Neural progenitor cell (in vitro differentiated cells): ENCODE results near the gene DNAJB8. TPM values are rescaled to one million over a fixed set of nuclear protein-coding genes. Genes with fewer than 3 reads are reported as not detected.

Experiments
- DNase-seq: peaks from one replicate; pipeline ENCODE4 v3.0.0-alpha.2; 2016; ENCODE audit warnings: low spot score
- H2AFZ ChIP-seq: fragments of 200-600 bp; sonication (generic); replicated peaks from 2 replicates; pipeline ENCODE4 v1.6.1; 2016; ENCODE audit warnings: antibody characterized with exemption
- H3F3A ChIP-seq: fragments of 200-600 bp; sonication (generic); 2 replicates; pipeline ENCODE4 v1.6.1; 2016; ENCODE audit warnings: antibody characterized with exemption, low read depth
- H3K27ac ChIP-seq: fragments of 200-600 bp; sonication (generic); 2 replicates; pipeline ENCODE4 v1.5.1; 2016; ENCODE audit warnings: mild to moderate bottlenecking
- H3K27me3 ChIP-seq: fragments of 200-600 bp; sonication (generic); 2 replicates; pipeline ENCODE4 v1.6.1; 2016; ENCODE audit warnings: mild to moderate bottlenecking, moderate library complexity
- H3K36me3 ChIP-seq: fragments of 200-600 bp; sonication (generic); 2 replicates; pipeline ENCODE4 v1.5.1; 2016
- H3K4me1 ChIP-seq: fragments of 200-600 bp; sonication (generic); 2 replicates; pipeline ENCODE4 v1.6.1; 2016; ENCODE audit warnings: mixed run types
- H3K4me2 ChIP-seq: fragments of 200-600 bp; sonication (generic); 2 replicates; pipeline ENCODE4 v1.6.1; 2016
- H3K4me3 ChIP-seq: fragments of 200-600 bp; sonication (generic); 2 replicates; pipeline ENCODE4 v1.5.1; 2016
- H3K79me2 ChIP-seq: fragments of 200-600 bp; sonication (generic); 2 replicates; pipeline ENCODE4 v1.6.1; 2016; ENCODE audit warnings: low read depth
- H3K9ac ChIP-seq: fragments of 200-600 bp; sonication (generic); 2 replicates; pipeline ENCODE4 v1.6.1; 2016
- H3K9me3 ChIP-seq: fragments of 200-600 bp; sonication (generic); 2 replicates; pipeline ENCODE4 v1.5.1; 2016; ENCODE audit warnings: low read depth
- H4K20me1 ChIP-seq: fragments of 200-600 bp; sonication (generic); 2 replicates; pipeline ENCODE4 v1.6.1; 2016; ENCODE audit warnings: low read depth
- H3K27ac Mint-ChIP-seq: 3 replicates; pipeline ENCODE4 v1.8.0; 2021; ENCODE audit warnings: mixed read lengths
- H3K27me3 Mint-ChIP-seq: 2 replicates; pipeline ENCODE4 v1.8.0; 2022; ENCODE audit warnings: low read depth, mild to moderate bottlenecking, inconsistent platforms, moderate library complexity, mixed read lengths; ENCODE audit not compliant: insufficient read depth
- H3K36me3 Mint-ChIP-seq: 3 replicates; pipeline ENCODE4 v1.8.0; 2021; ENCODE audit warnings: mixed read lengths
- H3K4me1 Mint-ChIP-seq: 3 replicates; pipeline ENCODE4 v1.8.0; 2021; ENCODE audit warnings: mixed read lengths
- H3K4me3 Mint-ChIP-seq: 3 replicates; pipeline ENCODE4 v1.8.0; 2021; ENCODE audit warnings: mild to moderate bottlenecking, moderate library complexity, mixed read lengths
- H3K9me3 Mint-ChIP-seq: 3 replicates; pipeline ENCODE4 v1.8.0; 2020; ENCODE audit warnings: mixed read lengths
- CTCF ChIP-seq: fragments of 200-600 bp; sonication (generic); IDR thresholded peaks from 2 replicates; pipeline ENCODE4 v1.5.1; 2017; ENCODE audit warnings: antibody characterized with exemption, mild to moderate bottlenecking
- EZH2 ChIP-seq: fragments of 200-600 bp; sonication (generic); IDR thresholded peaks from 2 replicates; pipeline ENCODE4 v1.6.1; 2017; ENCODE audit warnings: antibody characterized with exemption, mild to moderate bottlenecking, moderate library complexity
- EZH2phosphoT487 ChIP-seq: fragments of 200-600 bp; sonication (generic); IDR thresholded peaks from 2 replicates; pipeline ENCODE4 v1.6.1; 2017; ENCODE audit warnings: antibody characterized with exemption
- total RNA-seq: library from RNA; depleted of rRNA; stranded (reverse); fragments of >200 nt; gene quantifications from 2 replicates; pipeline ENCODE4 v1.2.3, GENCODE V29; 2015; ENCODE audit warnings: low replicate concordance

DNAJB8 gene
- total RNA-seq, 1 donor from 2014 or later = not detected

GRCh38 chr3:128415773-128416577 lies 50.7 kb downstream of the DNAJB8 start:
- H3K4me1 ChIP-seq = peaks cover 18% of the 10 kb centered on the region
- Mint-ChIP-seq H3K27ac (no peak overlapping the region), H3K36me3 (peaks cover 4% of the 10 kb centered on the region), H3K9me3 (no peaks in the 10 kb centered on the region), H3K4me1 (peaks cover 19% of the 10 kb centered on the region), H3K4me3 (no peak overlapping the region), H3K27me3 (peaks cover 8% of the 10 kb centered on the region)
- TF ChIP-seq EZH2 = no peak
- no peak for TF ChIP-seq EZH2phosphoT487
- no peaks in the 10 kb centered on the region for H3K9me3 ChIP-seq
- no peaks in the 10 kb centered on the region for H4K20me1 ChIP-seq
- no peak overlapping the region for H3K4me2 ChIP-seq
- H3K9ac ChIP-seq = no peak overlapping the region
- no peaks in the 10 kb centered on the region for H3K27me3 ChIP-seq
- H2AFZ ChIP-seq = no peak overlapping the region
- H3K4me3 ChIP-seq = no peak overlapping the region
- H3F3A ChIP-seq = peaks cover 12% of the 10 kb centered on the region
- no peaks in the 10 kb centered on the region for H3K79me2 ChIP-seq
- no peaks in the 10 kb centered on the region for H3K36me3 ChIP-seq
- no peak for DNase-seq
- H3K27ac ChIP-seq = no peak overlapping the region

GRCh38 chr3:128415200-128415772 lies 51.4 kb downstream of the DNAJB8 start:
- H3K9me3 Mint-ChIP-seq = no peaks in the 10 kb centered on the region
- Histone ChIP-seq H3K4me2 (no peak overlapping the region), H3K27me3 (no peaks in the 10 kb centered on the region), H4K20me1 (no peaks in the 10 kb centered on the region), H3K9me3 (no peaks in the 10 kb centered on the region), H2AFZ (no peak overlapping the region), H3K4me3 (no peak overlapping the region), H3K9ac (no peak overlapping the region), H3K4me1 (peaks cover 18% of the 10 kb centered on the region), H3K36me3 (no peaks in the 10 kb centered on the region), H3F3A (peaks cover 12% of the 10 kb centered on the region), H3K27ac (no peak overlapping the region), H3K79me2 (no peaks in the 10 kb centered on the region)
- no peak overlapping the region for H3K4me3 Mint-ChIP-seq
- peaks cover 8% of the 10 kb centered on the region for H3K27me3 Mint-ChIP-seq
- no peak for DNase-seq
- H3K36me3 Mint-ChIP-seq = peaks cover 4% of the 10 kb centered on the region
- no peak for TF ChIP-seq EZH2
- no peak for TF ChIP-seq CTCF
- TF ChIP-seq EZH2phosphoT487 = no peak
- no peak overlapping the region for H3K27ac Mint-ChIP-seq
- peaks cover 19% of the 10 kb centered on the region for H3K4me1 Mint-ChIP-seq

- Mint-ChIP-seq H3K27ac (no peak overlapping the region), H3K36me3 (no peaks in the 10 kb centered on the region), H3K9me3 (no peaks in the 10 kb centered on the region), H3K4me3 (no peak overlapping the region), H3K27me3 (peaks cover 3% of the 10 kb centered on the region), H3K4me1 (peaks cover 21% of the 10 kb centered on the region)
- Histone ChIP-seq H2AFZ (peak overlapping the region; percentile 12), H3K79me2 (no peaks in the 10 kb centered on the region), H3K9ac (no peak overlapping the region), H3K9me3 (no peaks in the 10 kb centered on the region), H3K4me1 (peaks cover 18% of the 10 kb centered on the region), H3K27ac (no peak overlapping the region), H4K20me1 (no peaks in the 10 kb centered on the region), H3F3A (peaks cover 12% of the 10 kb centered on the region), H3K27me3 (no peaks in the 10 kb centered on the region), H3K4me2 (peak overlapping the region; percentile 48), H3K36me3 (no peaks in the 10 kb centered on the region), H3K4me3 (no peak overlapping the region)
- DNase-seq = no peak
- TF ChIP-seq EZH2phosphoT487 = no peak
Measured at GRCh38 chr3:128413413-128414205, 53.1 kb downstream of the DNAJB8 start.

GRCh38 chr3:128413003-128413370 lies 53.7 kb downstream of the DNAJB8 start:
- no peak for TF ChIP-seq CTCF
- no peak overlapping the region for H3K4me3 ChIP-seq
- H3K27me3 Mint-ChIP-seq = peaks cover 3% of the 10 kb centered on the region
- H3K9ac ChIP-seq = no peak overlapping the region
- no peaks in the 10 kb centered on the region for H3K79me2 ChIP-seq
- H3K4me3 Mint-ChIP-seq = no peak overlapping the region
- no peak overlapping the region for H3K27ac Mint-ChIP-seq
- no peaks in the 10 kb centered on the region for H3K27me3 ChIP-seq
- H3K9me3 ChIP-seq = no peaks in the 10 kb centered on the region
- H3F3A ChIP-seq = peaks cover 12% of the 10 kb centered on the region
- peak; percentile 41 for DNase-seq
- H2AFZ ChIP-seq = peak overlapping the region; percentile 12
- no peak overlapping the region for H3K27ac ChIP-seq
- H4K20me1 ChIP-seq = no peaks in the 10 kb centered on the region
- no peaks in the 10 kb centered on the region for H3K36me3 ChIP-seq
- peak overlapping the region; percentile 48 for H3K4me2 ChIP-seq
- no peaks in the 10 kb centered on the region for H3K9me3 Mint-ChIP-seq
- no peaks in the 10 kb centered on the region for H3K36me3 Mint-ChIP-seq
- peaks cover 18% of the 10 kb centered on the region for H3K4me1 ChIP-seq
- peaks cover 21% of the 10 kb centered on the region for H3K4me1 Mint-ChIP-seq

Other genes with a start within 250 kb of the DNAJB8 start
- 0.09 TPM in 1 of 2 replicates, not detected in the other for gene GATA2, start 26.3 kb upstream of the DNAJB8 start, total RNA-seq
- gene RPN1, start 183.9 kb upstream of the DNAJB8 start, total RNA-seq = 186 and 214 TPM in 2 replicates